H1 (cell line): ENCODE measurements around the gene EMP2. TPM values are rescaled to one million over a fixed set of nuclear protein-coding genes. Genes with fewer than 3 reads are reported as not detected.

Experiments used
- SAP30 ChIP-seq: fragments of 300-600 bp; sonication (generic); IDR thresholded peaks from 2 replicates; pipeline ENCODE4 v1.7.1; 2012; ENCODE audit warnings: low read length, moderate library complexity, mild to moderate bottlenecking, inconsistent platforms; ENCODE audit not compliant: insufficient read depth, insufficient replicate concordance
- polyA plus RNA-seq, 7 experiments: library from polyadenylated mRNA; depleted of rRNA in 3 of 7; stranded (reverse) in 5 of 7; unstranded in 2 of 7; fragments of >200 nt in 5 of 7; fragments of 200-250 nt in 2 of 7; gene quantifications; 1 replicate in 5 of 7; 2 replicates in 1 of 7; 4 replicates in 1 of 7; pipeline versions ENCODE4 v1.2.1 to v1.2.3, GENCODE V29; 2011 to 2013; ENCODE audit warnings: missing spikeins in 2 of 7, mixed read lengths in 2 of 7
- total RNA-seq: library from RNA; stranded (reverse); fragmentation: NEBNext Ultra II Directional; extraction: Animal tissue kit (Norgen Biotek cat#: 25700); gene quantifications from 2 replicates; pipeline ENCODE4 v1.2.1, GENCODE V29; 2021

The EMP2 gene
- total and polyA plus RNA-seq, 2 of the 8 experiments (the other 6 are each of a cell fraction or from before 2014, with no cell fraction given): 22.6 to 23.3 TPM

GRCh38 chr16:10528635-10529034 lies 51.8 kb downstream of the EMP2 start (continued):
- TF ChIP-seq SAP30: no peak
